ENCODE measurements around the gene MARCKSL1. TPM values are rescaled to one million over a fixed set of nuclear protein-coding genes. Genes with fewer than 3 reads are reported as not detected.

MARCKSL1 gene
- polyA plus RNA-seq, 1 donor (not counting 4 experiments of a cell fraction or from before 2014, with no cell fraction given), result 8.5 TPM

DNA sequence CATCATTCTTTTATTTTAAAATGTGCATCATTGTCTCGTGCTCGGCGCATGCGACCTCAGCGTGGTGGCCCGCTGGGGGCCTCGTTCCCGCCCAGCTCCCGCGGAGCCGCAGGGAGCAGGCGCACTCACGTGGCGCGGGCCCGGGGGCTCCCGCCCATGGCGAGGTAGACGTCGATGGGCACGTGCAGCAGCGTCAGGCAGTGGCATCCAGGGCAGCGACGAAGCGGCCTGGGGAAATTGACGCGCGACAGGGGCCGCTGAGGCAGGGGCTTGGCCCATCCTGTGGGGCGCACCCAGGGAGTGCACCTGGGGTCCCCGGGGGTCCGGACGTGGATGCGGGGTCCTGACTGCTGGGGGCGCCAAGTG is 25.3 kb upstream of the MARCKSL1 start:
- no peaks in the 10 kb centered on the region for H3K27me3 ChIP-seq (ENCODE audit: control insufficient read depth, extremely low read depth, insufficient read depth, low read length)
- no peaks in the 10 kb centered on the region for H3K9me1 ChIP-seq (ENCODE audit: control insufficient read depth, extremely low read depth, insufficient read depth, low read length)
- no peak overlapping the region for H3K27ac ChIP-seq (ENCODE audit: control insufficient read depth, insufficient read depth, low read length)
- dilution Hi-C loops (cut with MboI; ENCODE audit: extremely low pct_ligation_motif_present, low sequenced_read_pairs), result no loop called here
- no peak overlapping the region for H2AFZ ChIP-seq (ENCODE audit: control insufficient read depth, low read length)
- H4K20me1 ChIP-seq (ENCODE audit: control insufficient read depth, extremely low read depth, insufficient read depth, low read length), result no peaks in the 10 kb centered on the region
- DNase-seq (ENCODE audit: low read depth, low spot score) (no peak), FAIRE-seq (no peak)
- no peak overlapping the region for H3K4me3 ChIP-seq (ENCODE audit: control insufficient read depth in 2 of 3, extremely low read depth in 1 of 3, insufficient read depth in 2 of 3, low read depth in 1 of 3, low read length in 3 of 3)
- H3K4me2 ChIP-seq (ENCODE audit: control insufficient read depth, extremely low read depth, insufficient read depth, low read depth, low read length), result no peak overlapping the region
- no peaks in the 10 kb centered on the region for H3K79me2 ChIP-seq (ENCODE audit: control insufficient read depth, insufficient read depth, low read length)
- H3K9me3 ChIP-seq (ENCODE audit: control insufficient read depth, low read depth, low read length), result no peaks in the 10 kb centered on the region
- H3K36me3 ChIP-seq (ENCODE audit: control insufficient read depth in 2 of 2, extremely low read depth in 1 of 2, insufficient read depth in 2 of 2, low read length in 2 of 2), result peaks cover 6 to 8% of the 10 kb centered on the region in 2 experiments
- no peak overlapping the region for H3K9ac ChIP-seq (ENCODE audit: control insufficient read depth, extremely low read depth, insufficient read depth, low read length)
- H3K4me1 ChIP-seq (ENCODE audit: control insufficient read depth, extremely low read depth, insufficient read depth, low read length), result no peaks in the 10 kb centered on the region
- TF ChIP-seq EZH2 (IDR thresholded peaks at IDR 0.05; ENCODE audit: low read length), result no peak
- TF ChIP-seq, protein P1, sequence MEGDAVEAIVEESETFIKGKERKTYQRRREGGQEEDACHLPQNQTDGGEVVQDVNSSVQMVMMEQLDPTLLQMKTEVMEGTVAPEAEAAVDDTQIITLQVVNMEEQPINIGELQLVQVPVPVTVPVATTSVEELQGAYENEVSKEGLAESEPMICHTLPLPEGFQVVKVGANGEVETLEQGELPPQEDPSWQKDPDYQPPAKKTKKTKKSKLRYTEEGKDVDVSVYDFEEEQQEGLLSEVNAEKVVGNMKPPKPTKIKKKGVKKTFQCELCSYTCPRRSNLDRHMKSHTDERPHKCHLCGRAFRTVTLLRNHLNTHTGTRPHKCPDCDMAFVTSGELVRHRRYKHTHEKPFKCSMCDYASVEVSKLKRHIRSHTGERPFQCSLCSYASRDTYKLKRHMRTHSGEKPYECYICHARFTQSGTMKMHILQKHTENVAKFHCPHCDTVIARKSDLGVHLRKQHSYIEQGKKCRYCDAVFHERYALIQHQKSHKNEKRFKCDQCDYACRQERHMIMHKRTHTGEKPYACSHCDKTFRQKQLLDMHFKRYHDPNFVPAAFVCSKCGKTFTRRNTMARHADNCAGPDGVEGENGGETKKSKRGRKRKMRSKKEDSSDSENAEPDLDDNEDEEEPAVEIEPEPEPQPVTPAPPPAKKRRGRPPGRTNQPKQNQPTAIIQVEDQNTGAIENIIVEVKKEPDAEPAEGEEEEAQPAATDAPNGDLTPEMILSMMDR (optimal IDR thresholded peaks at IDR 0.05 in 1 of 3, IDR thresholded peaks at IDR 0.05 in 1 of 3, conservative IDR thresholded peaks at IDR 0.05 in 1 of 3; ENCODE audit: extremely low read depth in 1 of 3, insufficient read depth in 2 of 3, low read length in 3 of 3), result no peak

DNA sequence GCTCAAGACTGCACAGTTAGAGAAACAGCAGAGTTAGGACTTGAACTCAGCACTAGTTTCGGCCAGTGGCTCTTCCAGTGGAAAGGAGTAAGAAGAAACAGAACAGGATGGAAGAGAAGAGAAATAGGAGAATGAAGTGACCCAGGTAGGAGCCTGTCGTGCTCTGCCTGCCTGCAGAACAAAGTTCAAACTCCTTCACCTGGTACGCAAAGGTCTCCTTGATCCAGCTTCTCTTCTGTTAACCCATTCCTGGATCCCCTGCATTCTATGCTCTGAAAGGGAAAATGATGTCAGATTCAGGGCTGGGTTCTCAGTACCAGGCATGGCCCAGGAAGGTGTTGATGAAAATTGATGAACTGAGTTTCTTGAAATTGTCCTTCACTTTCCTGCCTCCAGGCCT is 22.4 kb upstream of the MARCKSL1 start:
- TF ChIP-seq, protein P1 (optimal IDR thresholded peaks at IDR 0.05 in 1 of 3, IDR thresholded peaks at IDR 0.05 in 1 of 3, conservative IDR thresholded peaks at IDR 0.05 in 1 of 3; ENCODE audit: extremely low read depth in 1 of 3, insufficient read depth in 2 of 3, low read length in 3 of 3), result no peak
- TF ChIP-seq EZH2 (IDR thresholded peaks at IDR 0.05; ENCODE audit: low read length), result no peak
- no peak overlapping the region for H3K9ac ChIP-seq (ENCODE audit: control insufficient read depth, extremely low read depth, insufficient read depth, low read length)
- H4K20me1 ChIP-seq (ENCODE audit: control insufficient read depth, extremely low read depth, insufficient read depth, low read length), result no peaks in the 10 kb centered on the region
- no peaks in the 10 kb centered on the region for H3K27me3 ChIP-seq (ENCODE audit: control insufficient read depth, extremely low read depth, insufficient read depth, low read length)
- no peak overlapping the region for H3K27ac ChIP-seq (ENCODE audit: control insufficient read depth, insufficient read depth, low read length)
- dilution Hi-C loops (cut with MboI; ENCODE audit: extremely low pct_ligation_motif_present, low sequenced_read_pairs), result no loop called here
- no peak overlapping the region for H3K4me2 ChIP-seq (ENCODE audit: control insufficient read depth, extremely low read depth, insufficient read depth, low read depth, low read length)
- peaks cover 1 to 5% of the 10 kb centered on the region in 2 experiments for H3K36me3 ChIP-seq (ENCODE audit: control insufficient read depth in 2 of 2, extremely low read depth in 1 of 2, insufficient read depth in 2 of 2, low read length in 2 of 2)
- no peaks in the 10 kb centered on the region for H3K9me1 ChIP-seq (ENCODE audit: control insufficient read depth, extremely low read depth, insufficient read depth, low read length)
- H3K4me3 ChIP-seq (ENCODE audit: control insufficient read depth in 2 of 3, extremely low read depth in 1 of 3, insufficient read depth in 2 of 3, low read depth in 1 of 3, low read length in 3 of 3), result no peak overlapping the region
- no peaks in the 10 kb centered on the region for H3K79me2 ChIP-seq (ENCODE audit: control insufficient read depth, insufficient read depth, low read length)
- peaks cover 5% of the 10 kb centered on the region for H3K4me1 ChIP-seq (ENCODE audit: control insufficient read depth, extremely low read depth, insufficient read depth, low read length)
- DNase-seq (ENCODE audit: low read depth, low spot score), result no peak
- no peak for FAIRE-seq
- H2AFZ ChIP-seq (ENCODE audit: control insufficient read depth, low read length), result no peak overlapping the region
- H3K9me3 ChIP-seq (ENCODE audit: control insufficient read depth, low read depth, low read length), result no peaks in the 10 kb centered on the region
